BE2C (cell line): Measurements from ENCODE around the gene C1orf53.
"Not testable (repeated sequence)": the region's sequence is repeated elsewhere in the genome, so short reads cannot be mapped to it uniquely, and the experiment has no call there.

Experiments
- DNase-seq: peaks from one replicate; pipeline ENCODE4 v3.0.0-alpha.2; 2020
- H3K27me3 ChIP-seq: fragments of 250-450 bp; sonication (Bioruptor Pico); 2 replicates; pipeline ENCODE4 v1.5.1; 2020; ENCODE audit warnings: mild to moderate bottlenecking
- H3K36me3 ChIP-seq: fragments of 250-450 bp; sonication (Bioruptor Pico); 2 replicates; pipeline ENCODE4 v1.5.1; 2020; ENCODE audit warnings: mild to moderate bottlenecking
- H3K4me1 ChIP-seq: fragments of 250-450 bp; sonication (Bioruptor Pico); 2 replicates; pipeline ENCODE4 v1.5.1; 2020
- H3K4me3 ChIP-seq: 2 replicates; pipeline ENCODE4 v1.5.1; 2011; ENCODE audit warnings: low read depth, low read length
- H3K9me3 ChIP-seq: fragments of 250-450 bp; sonication (Bioruptor Pico); 2 replicates; pipeline ENCODE4 v1.5.1; 2020
- TF ChIP-seq, protein P1 (sequence below): IDR thresholded peaks from 2 replicates; pipeline ENCODE4 v1.5.1; 2012; ENCODE audit warnings: mild to moderate bottlenecking, low read depth, low read length

Gene C1orf53

DNA sequence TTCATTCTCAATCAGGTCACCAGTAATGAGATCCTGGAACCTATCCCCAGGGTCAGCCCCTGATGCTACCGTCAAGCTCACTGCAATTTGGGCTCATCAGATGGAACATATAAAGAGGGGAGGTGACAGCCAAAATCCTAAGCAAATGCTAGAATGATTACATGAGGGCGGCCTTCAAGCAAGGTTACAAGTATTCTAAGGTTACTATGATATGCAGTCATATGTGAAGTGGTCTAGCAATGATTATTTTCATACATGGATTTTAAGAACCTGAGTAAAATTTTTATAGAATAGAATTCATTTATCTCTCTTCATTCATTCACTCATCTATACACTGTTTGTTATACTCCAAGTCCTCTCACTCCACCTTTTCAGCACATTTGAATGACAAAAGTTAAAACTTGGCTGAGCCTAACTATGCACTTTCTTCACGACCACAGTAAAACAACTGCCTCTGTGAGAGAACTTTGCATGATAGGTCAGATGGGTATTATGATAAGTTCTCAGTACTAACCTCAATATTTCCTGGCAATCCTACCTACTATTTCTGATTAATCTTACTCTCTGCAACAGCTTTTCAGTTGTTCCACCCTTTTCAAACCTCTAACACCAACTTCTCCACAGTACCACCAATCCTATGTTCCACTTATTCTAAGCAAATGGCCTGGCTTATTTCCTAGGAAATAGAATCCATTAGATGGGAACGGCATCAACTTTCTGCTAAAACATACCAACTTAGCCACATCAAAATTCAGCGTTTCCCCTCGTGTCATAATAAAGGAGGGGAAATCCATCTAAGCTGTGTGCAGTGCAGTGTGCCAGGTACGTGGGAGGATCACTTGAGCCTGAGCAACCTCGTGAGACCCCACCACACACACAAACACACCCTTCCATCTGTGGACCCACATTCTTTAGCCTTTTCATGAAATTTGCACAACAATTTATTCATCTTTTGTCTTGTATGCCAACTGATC lies 46.8 kb downstream of the C1orf53 start:
- Histone ChIP-seq H3K36me3 (no peaks in the 10 kb centered on the region), H3K27me3 (no peaks in the 10 kb centered on the region), H3K4me1 (peaks cover 18% of the 10 kb centered on the region), H3K9me3 (no peaks in the 10 kb centered on the region), H3K4me3 (no peak overlapping the region)
- DNase-seq = no peak
- TF ChIP-seq, protein P1, sequence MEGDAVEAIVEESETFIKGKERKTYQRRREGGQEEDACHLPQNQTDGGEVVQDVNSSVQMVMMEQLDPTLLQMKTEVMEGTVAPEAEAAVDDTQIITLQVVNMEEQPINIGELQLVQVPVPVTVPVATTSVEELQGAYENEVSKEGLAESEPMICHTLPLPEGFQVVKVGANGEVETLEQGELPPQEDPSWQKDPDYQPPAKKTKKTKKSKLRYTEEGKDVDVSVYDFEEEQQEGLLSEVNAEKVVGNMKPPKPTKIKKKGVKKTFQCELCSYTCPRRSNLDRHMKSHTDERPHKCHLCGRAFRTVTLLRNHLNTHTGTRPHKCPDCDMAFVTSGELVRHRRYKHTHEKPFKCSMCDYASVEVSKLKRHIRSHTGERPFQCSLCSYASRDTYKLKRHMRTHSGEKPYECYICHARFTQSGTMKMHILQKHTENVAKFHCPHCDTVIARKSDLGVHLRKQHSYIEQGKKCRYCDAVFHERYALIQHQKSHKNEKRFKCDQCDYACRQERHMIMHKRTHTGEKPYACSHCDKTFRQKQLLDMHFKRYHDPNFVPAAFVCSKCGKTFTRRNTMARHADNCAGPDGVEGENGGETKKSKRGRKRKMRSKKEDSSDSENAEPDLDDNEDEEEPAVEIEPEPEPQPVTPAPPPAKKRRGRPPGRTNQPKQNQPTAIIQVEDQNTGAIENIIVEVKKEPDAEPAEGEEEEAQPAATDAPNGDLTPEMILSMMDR = no peak

DNA sequence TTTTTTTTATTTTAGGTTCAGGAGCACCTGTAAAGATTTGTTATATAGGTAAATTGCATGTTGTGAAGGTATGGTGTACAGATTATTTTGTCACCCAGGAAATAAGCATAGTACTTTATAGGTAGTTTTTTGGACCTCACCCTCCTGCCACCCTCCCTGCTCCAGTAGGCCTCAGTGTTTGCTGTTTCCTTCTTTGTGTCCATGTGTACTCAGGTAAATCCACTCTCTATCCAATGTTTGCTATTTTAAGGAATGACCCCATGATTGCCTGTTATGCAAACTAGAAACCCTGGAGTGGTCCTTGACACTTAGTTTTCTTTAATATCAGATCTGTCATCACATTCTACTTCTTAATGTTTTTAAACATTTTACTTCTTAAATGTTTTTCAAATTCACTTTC lies 48.7 kb downstream of the C1orf53 start:
- H3K4me1 ChIP-seq = peaks cover 18% of the 10 kb centered on the region
- TF ChIP-seq, protein P1 = no peak
- no peaks in the 10 kb centered on the region for H3K9me3 ChIP-seq
- DNase-seq = no peak
- H3K27me3 ChIP-seq = no peaks in the 10 kb centered on the region
- no peak overlapping the region for H3K4me3 ChIP-seq
- no peaks in the 10 kb centered on the region for H3K36me3 ChIP-seq

DNA sequence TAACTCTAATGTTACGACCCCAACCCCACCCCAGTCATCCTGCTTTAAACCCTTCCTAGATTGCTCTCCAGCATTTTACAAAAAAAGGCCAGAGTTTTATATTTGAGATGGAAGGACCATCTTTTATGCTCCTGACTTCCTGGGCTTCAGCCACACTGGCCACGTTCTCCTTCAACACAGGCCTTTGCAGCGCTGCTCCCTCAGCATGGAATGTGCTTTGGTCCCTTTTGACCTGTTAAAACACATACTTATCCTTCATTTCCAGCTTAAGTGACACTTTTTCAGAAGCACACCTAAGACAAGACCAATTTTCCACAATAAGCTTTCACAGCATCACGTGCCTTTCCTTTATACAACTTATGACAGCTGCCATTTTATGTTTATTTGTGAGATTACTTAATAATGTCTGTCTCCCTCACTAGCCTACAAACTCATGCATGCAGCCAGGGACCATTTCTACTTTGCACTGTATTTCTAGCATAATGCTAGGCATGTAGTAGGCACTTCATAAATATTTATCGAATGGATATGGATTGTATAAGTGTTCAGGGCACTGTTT lies 49.3 kb downstream of the C1orf53 start:
- TF ChIP-seq, protein P1 = no peak
- H3K4me3 ChIP-seq = no peak overlapping the region
- H3K27me3 ChIP-seq = no peaks in the 10 kb centered on the region
- H3K36me3 ChIP-seq = no peaks in the 10 kb centered on the region
- no peaks in the 10 kb centered on the region for H3K9me3 ChIP-seq
- DNase-seq = no peak
- H3K4me1 ChIP-seq = peaks cover 18% of the 10 kb centered on the region

DNA sequence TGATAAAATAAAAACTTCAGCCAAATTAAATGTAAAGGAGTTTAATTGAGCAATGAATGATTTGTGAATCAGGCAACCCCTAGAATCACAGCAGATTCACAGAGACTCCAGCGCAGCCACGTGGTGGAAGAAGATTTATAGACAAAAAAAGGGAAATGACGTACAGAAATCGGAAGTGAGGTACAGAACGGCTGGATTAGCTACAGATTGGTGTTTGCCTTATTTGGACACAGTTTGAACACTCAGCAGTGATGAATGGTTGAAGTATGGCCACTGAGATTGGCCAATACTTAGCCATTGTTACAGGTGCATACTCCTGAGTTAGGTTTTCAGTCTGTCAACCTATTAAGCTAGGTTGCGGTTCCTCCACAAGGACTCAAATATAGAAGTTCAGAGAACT lies 51.0 kb downstream of the C1orf53 start:
- H3K4me1 ChIP-seq = peaks cover 22% of the 10 kb centered on the region

DNA sequence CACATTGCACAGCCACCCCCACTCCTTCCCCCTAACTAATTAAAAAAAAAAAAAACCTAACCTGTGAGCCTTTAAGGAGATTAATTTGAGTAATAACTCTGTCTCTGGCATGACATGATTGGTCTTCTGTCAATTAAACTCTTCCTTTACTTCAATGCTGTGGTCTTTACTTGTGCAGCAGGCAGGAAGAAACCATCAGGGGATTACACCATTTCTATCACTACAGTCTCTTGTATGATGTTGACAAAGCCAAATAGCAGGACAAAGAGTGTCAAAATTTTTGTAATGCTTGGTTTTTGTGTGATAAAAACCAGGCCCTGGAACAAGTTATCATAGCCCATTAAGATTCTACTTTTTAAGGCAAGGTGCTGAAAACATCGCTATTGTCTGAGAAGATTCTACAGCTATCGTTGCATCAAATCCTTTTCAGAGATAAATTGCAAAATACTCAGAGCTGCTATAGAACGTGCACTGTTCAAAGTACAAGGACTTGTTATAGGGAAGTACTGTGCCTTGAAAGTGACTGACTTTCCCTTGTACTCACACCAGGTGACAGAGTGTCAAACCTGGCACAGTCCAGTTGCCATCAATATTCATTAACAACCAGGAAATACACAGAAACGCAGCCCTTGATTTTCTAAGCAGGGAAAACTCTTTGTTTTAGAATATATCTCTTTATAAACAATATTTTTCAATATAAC lies 52.4 kb downstream of the C1orf53 start:
- DNase-seq = no peak
- Histone ChIP-seq H3K4me1 (peaks cover 22% of the 10 kb centered on the region), H3K27me3 (no peaks in the 10 kb centered on the region), H3K36me3 (no peaks in the 10 kb centered on the region), H3K9me3 (no peaks in the 10 kb centered on the region), H3K4me3 (no peak overlapping the region)
- TF ChIP-seq, protein P1 = no peak

More for the DNA sequence above, 51.0 kb downstream of the C1orf53 start:
- H3K36me3 ChIP-seq, DNase-seq, H3K9me3 ChIP-seq, H3K4me3 ChIP-seq, H3K27me3 ChIP-seq: not testable (repeated sequence)

DNA sequence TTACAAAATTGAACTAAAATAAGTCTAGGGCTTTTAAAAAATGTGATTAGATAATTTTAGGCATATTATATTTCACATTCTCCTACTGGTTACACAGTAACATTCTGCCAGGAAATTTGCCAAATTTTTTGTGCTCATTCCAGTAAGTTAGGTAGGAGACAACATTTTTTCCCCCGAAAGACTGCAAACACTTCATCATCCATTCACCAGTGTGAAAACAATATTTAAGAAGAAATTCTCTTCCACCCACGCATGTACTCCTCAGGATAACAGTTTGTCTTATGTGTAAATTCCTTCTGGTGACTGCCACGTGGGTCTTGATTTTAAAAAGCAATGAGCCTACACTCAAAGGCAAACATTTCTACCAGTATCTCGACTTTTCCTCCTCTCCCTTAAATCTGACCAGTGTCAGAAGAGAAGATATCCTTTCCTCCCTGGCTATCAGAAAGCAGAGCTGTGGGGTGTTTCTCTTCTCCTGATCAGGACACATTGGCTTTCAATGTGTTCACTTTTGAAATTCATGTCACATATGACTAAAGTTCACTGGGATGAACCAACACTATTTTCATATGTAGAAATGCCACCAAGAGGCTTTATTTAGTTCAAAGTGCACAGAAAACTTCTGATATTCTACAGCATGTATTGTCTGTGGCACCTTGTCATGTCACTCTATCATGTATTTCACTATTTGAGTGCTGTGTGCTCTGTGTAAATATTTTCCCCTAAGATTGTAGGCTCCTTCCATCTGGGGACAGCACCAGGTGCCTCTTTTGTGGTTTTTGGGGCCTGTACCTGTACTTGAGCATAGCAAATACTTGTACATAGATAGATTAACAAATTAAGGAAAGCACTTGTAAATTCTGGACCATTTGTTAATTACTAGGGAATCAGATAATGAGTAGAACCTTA lies 53.3 kb downstream of the C1orf53 start:
- Histone ChIP-seq H3K4me1 (peaks cover 22% of the 10 kb centered on the region), H3K9me3 (no peaks in the 10 kb centered on the region), H3K36me3 (no peaks in the 10 kb centered on the region), H3K27me3 (no peaks in the 10 kb centered on the region), H3K4me3 (no peak overlapping the region)
- TF ChIP-seq, protein P1 = no peak
- DNase-seq = no peak
